Measurements from ENCODE around the gene UGT1A8.

GRCh38 chr2:233699424-233700027, 82.1 kb downstream of the UGT1A8 start:
- TF ChIP-seq CTCF (conservative IDR thresholded peaks at IDR 0.05; ENCODE audit: low read depth, low read length) (no peak), POLR2A (IDR thresholded peaks at IDR 0.05; ENCODE audit: low read depth, low read length) (no peak), USF2 (IDR thresholded peaks at IDR 0.05; ENCODE audit: low read depth, low read length) (no peak), CEBPB (IDR thresholded peaks at IDR 0.05; ENCODE audit: low read depth, low read length) (no peak), FOS (IDR thresholded peaks at IDR 0.05; ENCODE audit: low read depth, low read length) (no peak), BHLHE40 (IDR thresholded peaks at IDR 0.05; ENCODE audit: low read depth, low read length) (no peak), RAD21 (IDR thresholded peaks at IDR 0.05; ENCODE audit: low read length) (no peak), MXI1 (IDR thresholded peaks at IDR 0.05; ENCODE audit: borderline replicate concordance, low read depth, low read length) (no peak), NFE2L2 (IDR thresholded peaks at IDR 0.05; ENCODE audit: low read depth, low read length) (no peak), RCOR1 (IDR thresholded peaks at IDR 0.05; ENCODE audit: insufficient replicate concordance, low read length) (no peak), RFX5 (IDR thresholded peaks at IDR 0.05; ENCODE audit: low read depth, low read length) (no peak), CHD1 (IDR thresholded peaks at IDR 0.05; ENCODE audit: low read depth, low read length) (no peak), SMC3 (IDR thresholded peaks at IDR 0.05; ENCODE audit: low read depth, low read length) (no peak), MAFK (IDR thresholded peaks at IDR 0.05; ENCODE audit: low read depth, low read length) (no peak)

Data from IMR-90 (cell line).